ENCODE measurements around the gene SRGAP1.

DNA sequence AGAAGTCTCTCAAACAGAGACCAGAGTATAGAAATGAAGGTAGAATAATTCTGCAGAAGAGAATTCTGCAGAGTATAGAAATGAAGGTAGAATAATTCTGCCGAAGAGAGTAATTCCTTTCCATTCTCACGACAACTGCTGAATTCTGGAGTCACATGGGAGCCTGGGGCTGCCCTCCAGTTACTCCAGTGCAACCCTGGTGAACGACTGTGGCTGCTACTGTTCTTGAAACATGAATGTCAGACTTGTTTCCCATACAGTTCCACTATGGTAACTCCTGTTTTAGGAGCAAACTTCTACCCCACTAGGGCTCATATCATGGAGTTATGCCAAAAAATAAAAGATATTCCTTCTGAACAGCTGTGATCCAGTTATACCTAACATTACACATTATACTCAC lies 213.2 kb downstream of the SRGAP1 start:
- TF ChIP-seq SIN3A (IDR thresholded peaks at IDR 0.05; ENCODE audit: borderline replicate concordance, insufficient read depth, low read length): no peak
- no peak for TF ChIP-seq POLR2AphosphoS5 (IDR thresholded peaks at IDR 0.05; ENCODE audit: low read depth, low read length)
- TF ChIP-seq TAF1 (IDR thresholded peaks at IDR 0.05; ENCODE audit: borderline replicate concordance, insufficient read depth, low read length): no peak
- no peak for TF ChIP-seq REST (IDR thresholded peaks at IDR 0.05; ENCODE audit: insufficient read depth in 1 of 2, low read depth in 2 of 2, low read length in 2 of 2)
- TF ChIP-seq FOXP2 (optimal IDR thresholded peaks at IDR 0.05; ENCODE audit: borderline replicate concordance, extremely low read depth, extremely low read length, insufficient read depth): no peak

Data from PFSK-1 (cell line).